CD4-positive, alpha-beta memory T cell (primary cell): ENCODE measurements around the gene NKX2-8. TPM values are rescaled to one million over a fixed set of nuclear protein-coding genes. Genes with fewer than 3 reads are reported as not detected.
A peak's percentile ranks its signal among the peaks of the same experiment; 100 is the strongest.

ENCODE experiments used
- CTCF ChIA-PET: fragments of 350-600 bp; sonication (Branson Sonifier 250); formaldehyde crosslinking; loops from one replicate; lab custom pipeline; 2021; ENCODE audit warnings: inconsistent platforms; ENCODE audit not compliant: partially characterized antibody; lab: Charles Lee
- POLR2A ChIA-PET: fragments of 350-600 bp; sonication (Branson Sonifier 250); formaldehyde crosslinking; loops from one replicate; lab custom pipeline; 2021; ENCODE audit not compliant: partially characterized antibody; lab: Charles Lee
- DNase-seq, 5 donors: peaks; one replicate each; pipeline versions ENCODE4 v3.0.0 to v3.0.0-alpha.2; 2020 to 2022; ENCODE audit warnings: mixed read lengths in 1 of 5
- H3K27ac ChIP-seq: one replicate; pipeline ENCODE4 v1.7.0; 2013; ENCODE audit warnings: low read depth, low read length
- H3K27me3 ChIP-seq: 2 replicates; pipeline ENCODE4 v1.7.0; 2013; ENCODE audit warnings: mild to moderate bottlenecking, low read length, moderate library complexity; ENCODE audit not compliant: insufficient read depth
- H3K36me3 ChIP-seq: 2 replicates; pipeline ENCODE4 v1.7.0; 2013; ENCODE audit warnings: mild to moderate bottlenecking, low read length, moderate library complexity; ENCODE audit not compliant: insufficient read depth
- H3K4me1 ChIP-seq: 2 replicates; pipeline ENCODE4 v1.7.0; 2013; ENCODE audit warnings: mild to moderate bottlenecking, low read length, moderate library complexity; ENCODE audit not compliant: insufficient read depth
- H3K4me3 ChIP-seq, 2 donors: one replicate each; pipeline ENCODE4 v1.7.0; 2013; ENCODE audit warnings: low read length in 2 of 2, mild to moderate bottlenecking in 1 of 2
- H3K9me3 ChIP-seq, 2 donors: one replicate each; pipeline ENCODE4 v1.7.0; 2013; ENCODE audit warnings: low read length in 2 of 2, control low read depth in 1 of 2; ENCODE audit not compliant: control insufficient read depth in 1 of 2
- H3K27ac Mint-ChIP-seq, 7 donors: one replicate each; pipeline ENCODE4 v1.8.0; 2020 to 2021; ENCODE audit warnings: mixed read lengths in 7 of 7, mild to moderate bottlenecking in 6 of 7, inconsistent platforms in 3 of 7, moderate library complexity in 3 of 7
- H3K27me3 Mint-ChIP-seq, 2 donors: one replicate each; pipeline ENCODE4 v1.8.0; 2020 to 2021; ENCODE audit warnings: mixed read lengths in 2 of 2
- H3K36me3 Mint-ChIP-seq, 2 donors: one replicate each; pipeline ENCODE4 v1.8.0; 2020 to 2021; ENCODE audit warnings: mixed read lengths in 2 of 2, inconsistent platforms in 1 of 2, mild to moderate bottlenecking in 1 of 2
- H3K4me1 Mint-ChIP-seq, 4 donors: one replicate each; pipeline ENCODE4 v1.8.0; 2020 to 2021; ENCODE audit warnings: mixed read lengths in 4 of 4, mild to moderate bottlenecking in 1 of 4
- H3K4me3 Mint-ChIP-seq, 8 donors: one replicate each; pipeline ENCODE4 v1.8.0; 2020 to 2021; ENCODE audit warnings: mixed read lengths in 8 of 8, mild to moderate bottlenecking in 7 of 8, moderate library complexity in 6 of 8, inconsistent platforms in 3 of 8
- H3K9me3 Mint-ChIP-seq, 8 donors: one replicate each; pipeline ENCODE4 v1.8.0; 2020 to 2021; ENCODE audit warnings: mixed read lengths in 8 of 8, mild to moderate bottlenecking in 5 of 8, inconsistent platforms in 3 of 8, moderate library complexity in 1 of 8
- intact Hi-C: fragments of 100-400 bp; cut with micrococcal nuclease; formaldehyde crosslinking; loops from one replicate; pipeline ENCODE4 v1.15.1; 2023
- polyA plus RNA-seq, 2 donors: library from polyadenylated mRNA; unstranded; fragments of 300-500 nt; fragmentation: Illumina TruSeq; gene quantifications; one replicate each; pipeline ENCODE4 v1.2.3, GENCODE V29; 2021
- total RNA-seq, 2 experiments: library from RNA; stranded (reverse); gene quantifications; one replicate each; pipeline ENCODE4 v1.2.3, GENCODE V29; 2021

NKX2-8 gene
- total and polyA plus RNA-seq, 4 experiments from 2014 or later, result not detected

DNA sequence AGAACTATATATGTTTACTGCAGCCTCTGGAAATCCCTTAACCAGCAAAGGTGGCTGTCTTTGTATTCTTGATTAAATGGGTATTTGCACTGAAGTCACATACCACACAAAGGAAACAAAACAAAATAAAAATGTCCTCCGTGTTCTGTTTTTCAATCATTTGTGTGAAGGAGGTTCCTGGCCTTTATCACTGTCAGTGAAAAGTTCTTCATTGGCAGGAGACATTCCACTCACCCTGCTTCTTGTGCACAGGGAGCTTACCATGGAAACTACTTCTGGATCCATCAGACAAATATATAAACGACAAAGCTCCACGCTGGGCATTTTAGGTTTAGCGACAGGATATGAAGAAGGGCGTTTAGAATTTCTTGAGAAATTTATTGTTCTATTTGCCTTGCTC is 5.7 kb upstream of the NKX2-8 start:
- Histone ChIP-seq H3K9me3 (no peaks in the 10 kb centered on the region), H3K36me3 (no peaks in the 10 kb centered on the region), H3K27ac (no peak overlapping the region), H3K4me3 (no peak overlapping the region), H3K27me3 (peaks cover 12% of the 10 kb centered on the region), H3K4me1 (no peaks in the 10 kb centered on the region)
- no peaks in the 10 kb centered on the region for H3K36me3 Mint-ChIP-seq
- no peak for DNase-seq
- no peak overlapping the region for H3K27ac Mint-ChIP-seq
- peaks cover 0 to 2% (median 0%) of the 10 kb centered on the region in 8 donors for H3K9me3 Mint-ChIP-seq
- POLR2A ChIA-PET, result no interaction called here
- intact Hi-C loops, result no loop called here
- H3K4me1 Mint-ChIP-seq, result peaks cover 0 to 4% (median 0%) of the 10 kb centered on the region in 4 donors
- H3K27me3 Mint-ChIP-seq, result peaks cover 48 to 51% of the 10 kb centered on the region in 2 donors
- H3K4me3 Mint-ChIP-seq, result no peak overlapping the region
- CTCF ChIA-PET, result interaction anchor here (1.1 to 1.4 kb wide), 2 partner anchors 17 to 18 kb away, joined by 3 read pairs; no protein-coding TSS in a partner anchor

DNA sequence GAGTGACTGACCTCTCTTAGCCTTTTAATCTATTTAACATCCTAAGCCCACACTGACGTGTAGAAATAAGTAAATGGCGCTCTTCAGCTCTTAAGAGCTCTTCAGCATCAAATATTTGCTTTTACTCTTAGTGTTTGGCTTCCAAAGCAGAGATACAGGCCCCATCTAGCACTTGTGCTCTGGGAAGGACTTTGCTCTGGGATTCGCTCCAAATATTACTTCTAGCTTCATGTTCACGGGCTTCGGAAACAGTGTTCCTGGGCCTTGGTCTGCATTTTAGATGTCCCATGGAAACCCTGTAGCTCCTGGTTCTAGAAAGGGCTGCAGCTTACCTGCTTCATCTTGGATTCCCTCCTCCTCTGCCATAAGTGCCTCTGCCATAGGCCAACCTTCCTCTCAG is 2.7 kb upstream of the NKX2-8 start:
- Histone ChIP-seq H3K4me1 (no peaks in the 10 kb centered on the region), H3K9me3 (no peaks in the 10 kb centered on the region), H3K36me3 (no peaks in the 10 kb centered on the region), H3K27me3 (peaks cover 12% of the 10 kb centered on the region), H3K4me3 (no peak overlapping the region), H3K27ac (no peak overlapping the region)
- no peak overlapping the region for H3K4me3 Mint-ChIP-seq
- H3K36me3 Mint-ChIP-seq, result no peaks in the 10 kb centered on the region
- intact Hi-C loops, result no loop called here
- peaks cover 0 to 2% (median 0%) of the 10 kb centered on the region in 8 donors for H3K9me3 Mint-ChIP-seq
- peaks cover 0 to 4% (median 0%) of the 10 kb centered on the region in 4 donors for H3K4me1 Mint-ChIP-seq
- H3K27me3 Mint-ChIP-seq, result peaks cover 40 to 46% of the 10 kb centered on the region in 2 donors
- no peak for DNase-seq
- CTCF ChIA-PET, result interaction anchor here (0.6 kb wide), 1 partner anchor 26 kb away, joined by 4 read pairs; no protein-coding TSS in a partner anchor
- H3K27ac Mint-ChIP-seq, result no peak overlapping the region
- POLR2A ChIA-PET, result no interaction called here

DNA sequence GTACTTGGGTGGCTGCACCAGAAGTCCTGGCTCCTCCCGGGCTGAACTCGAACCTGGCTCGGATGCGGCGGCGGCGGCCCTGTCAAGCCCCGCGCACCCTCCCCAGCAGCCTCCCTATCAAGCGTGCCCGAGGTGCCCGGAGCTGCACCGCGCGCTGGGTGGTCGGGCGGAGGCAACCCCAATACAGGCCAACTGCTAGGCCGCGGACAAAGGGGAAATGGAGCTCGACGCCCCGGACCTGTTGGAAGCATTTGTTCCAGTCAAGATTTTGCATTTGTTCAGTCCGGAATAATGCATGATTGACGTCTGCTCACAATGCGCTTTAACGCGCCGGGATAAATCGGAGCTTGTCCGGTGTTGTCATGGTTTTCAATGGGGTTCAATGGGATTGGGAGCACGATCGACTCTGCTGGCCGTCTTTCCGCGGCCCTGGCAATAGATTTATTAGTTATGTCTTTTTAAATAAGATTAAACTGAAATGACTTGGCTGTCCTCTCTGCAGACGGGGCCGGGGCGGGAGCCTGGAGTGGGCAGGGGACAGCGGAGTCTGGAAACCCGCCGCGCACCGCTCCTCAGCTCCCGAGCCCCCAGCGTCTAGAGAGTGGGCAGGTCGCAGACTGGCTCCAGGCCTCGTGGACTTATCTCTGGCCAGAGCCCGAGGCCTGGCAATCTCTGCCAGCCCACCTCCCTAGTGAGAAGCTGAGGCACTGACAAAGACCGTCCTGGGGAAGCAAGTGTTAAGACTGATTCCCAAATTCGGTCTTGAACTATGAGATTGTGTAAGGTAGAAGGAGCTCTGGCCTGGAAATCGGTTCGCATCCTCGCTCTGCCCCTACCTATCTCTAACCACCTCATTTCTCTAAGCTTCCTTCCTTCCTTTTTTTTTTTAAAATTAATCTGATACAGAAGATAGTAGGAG is 1.7 kb upstream of the NKX2-8 start:
- intact Hi-C loops, result no loop called here
- Histone ChIP-seq H3K4me3 (no peak overlapping the region), H3K27me3 (peaks cover 12% of the 10 kb centered on the region), H3K4me1 (no peaks in the 10 kb centered on the region), H3K9me3 (no peaks in the 10 kb centered on the region), H3K36me3 (no peaks in the 10 kb centered on the region), H3K27ac (no peak overlapping the region)
- Mint-ChIP-seq H3K4me3 (no peak overlapping the region), H3K36me3 (no peaks in the 10 kb centered on the region), H3K27ac (no peak overlapping the region), H3K9me3 (peaks cover 0 to 2% (median 0%) of the 10 kb centered on the region in 8 donors), H3K4me1 (peaks cover 0 to 4% (median 0%) of the 10 kb centered on the region in 4 donors), H3K27me3 (peaks cover 42 to 46% of the 10 kb centered on the region in 2 donors)
- ChIA-PET POLR2A (no interaction called here), CTCF (interaction anchor here (0.7 kb wide), 1 partner anchor 41 kb away, joined by 3 read pairs; no protein-coding TSS in a partner anchor)
- DNase-seq, result no peak

DNA sequence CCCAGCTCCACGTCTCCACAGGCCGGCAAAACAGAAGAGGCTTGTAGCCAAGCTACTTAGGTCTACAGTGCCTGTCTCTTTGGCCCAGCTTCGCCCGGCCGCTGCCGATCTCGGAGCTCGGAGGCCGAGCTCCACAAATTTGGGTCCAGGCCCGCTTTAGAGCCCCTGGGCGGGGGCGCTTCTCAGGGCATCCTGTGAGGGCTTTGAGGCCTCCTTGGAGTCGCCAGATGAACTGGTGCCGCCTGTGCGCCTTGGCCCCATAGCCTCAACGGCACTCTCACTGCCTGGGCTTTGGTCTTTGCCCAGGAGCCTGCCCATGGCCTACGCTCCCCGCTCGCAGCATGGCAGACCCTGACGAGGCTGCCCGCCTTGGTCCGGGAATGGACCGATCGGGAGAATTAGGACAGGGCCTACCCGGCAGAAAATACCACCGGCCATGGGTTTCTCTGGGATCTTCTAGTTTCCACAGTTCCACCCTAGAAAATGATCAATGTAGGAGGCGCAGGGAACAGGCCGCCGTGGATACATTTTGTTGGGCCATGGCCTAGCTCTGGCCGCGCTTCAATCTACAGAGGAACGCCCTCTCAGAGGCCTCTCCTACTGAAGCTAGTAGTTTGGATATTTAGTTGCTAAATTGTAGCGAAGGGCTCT is 953 bp upstream of the NKX2-8 start:
- Mint-ChIP-seq H3K27ac (no peak overlapping the region), H3K36me3 (no peaks in the 10 kb centered on the region), H3K4me3 (peak overlapping the region in 1 of 8 donors; percentile 8), H3K4me1 (peaks cover 0 to 1% (median 0%) of the 10 kb centered on the region in 4 donors), H3K9me3 (peaks cover 0 to 2% (median 0%) of the 10 kb centered on the region in 8 donors), H3K27me3 (peaks cover 39 to 47% of the 10 kb centered on the region in 2 donors)
- no peaks in the 10 kb centered on the region for H3K9me3 ChIP-seq
- H3K27ac ChIP-seq, result no peak overlapping the region
- ChIA-PET POLR2A (no interaction called here), CTCF (no interaction called here)
- peaks cover 12% of the 10 kb centered on the region for H3K27me3 ChIP-seq
- no peak for DNase-seq
- H3K36me3 ChIP-seq, result no peaks in the 10 kb centered on the region
- intact Hi-C loops, result no loop called here
- H3K4me1 ChIP-seq, result no peaks in the 10 kb centered on the region
- H3K4me3 ChIP-seq, result no peak overlapping the region

DNA sequence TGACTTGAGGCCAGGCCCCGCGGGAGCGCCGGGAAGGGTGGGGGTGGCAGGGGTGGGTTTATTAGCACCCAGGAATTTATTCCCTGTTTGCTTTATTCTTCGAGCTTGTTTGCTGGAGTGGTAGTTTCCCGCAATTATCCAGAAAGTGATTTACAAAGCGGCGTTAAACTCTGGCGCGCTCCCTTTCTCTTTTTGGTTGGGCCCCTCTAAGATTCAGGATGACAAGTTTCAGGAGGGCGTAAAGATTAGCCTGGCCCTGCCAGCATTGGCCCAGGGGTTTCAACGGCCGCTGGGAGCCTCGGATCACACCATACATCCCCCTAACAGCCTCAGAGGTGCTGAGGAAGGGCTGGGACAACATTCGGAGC is 444 bp upstream of the NKX2-8 start:
- H3K36me3 ChIP-seq, result no peaks in the 10 kb centered on the region
- intact Hi-C loops, result no loop called here
- no peaks in the 10 kb centered on the region for H3K9me3 ChIP-seq
- H3K27me3 ChIP-seq, result peaks cover 12% of the 10 kb centered on the region
- POLR2A ChIA-PET, result no interaction called here
- CTCF ChIA-PET, result no interaction called here
- H3K27ac Mint-ChIP-seq, result no peak overlapping the region
- no peaks in the 10 kb centered on the region for H3K36me3 Mint-ChIP-seq
- H3K4me1 Mint-ChIP-seq, result peaks cover 0 to 1% (median 0%) of the 10 kb centered on the region in 4 donors
- H3K4me3 ChIP-seq, result no peak overlapping the region
- no peaks in the 10 kb centered on the region for H3K4me1 ChIP-seq
- peaks cover 40 to 44% of the 10 kb centered on the region in 2 donors for H3K27me3 Mint-ChIP-seq
- peak overlapping the region in 1 of 8 donors; percentile 8 for H3K4me3 Mint-ChIP-seq
- H3K9me3 Mint-ChIP-seq, result peaks cover 0 to 2% (median 0%) of the 10 kb centered on the region in 8 donors
- DNase-seq, result no peak
- no peak overlapping the region for H3K27ac ChIP-seq

DNA sequence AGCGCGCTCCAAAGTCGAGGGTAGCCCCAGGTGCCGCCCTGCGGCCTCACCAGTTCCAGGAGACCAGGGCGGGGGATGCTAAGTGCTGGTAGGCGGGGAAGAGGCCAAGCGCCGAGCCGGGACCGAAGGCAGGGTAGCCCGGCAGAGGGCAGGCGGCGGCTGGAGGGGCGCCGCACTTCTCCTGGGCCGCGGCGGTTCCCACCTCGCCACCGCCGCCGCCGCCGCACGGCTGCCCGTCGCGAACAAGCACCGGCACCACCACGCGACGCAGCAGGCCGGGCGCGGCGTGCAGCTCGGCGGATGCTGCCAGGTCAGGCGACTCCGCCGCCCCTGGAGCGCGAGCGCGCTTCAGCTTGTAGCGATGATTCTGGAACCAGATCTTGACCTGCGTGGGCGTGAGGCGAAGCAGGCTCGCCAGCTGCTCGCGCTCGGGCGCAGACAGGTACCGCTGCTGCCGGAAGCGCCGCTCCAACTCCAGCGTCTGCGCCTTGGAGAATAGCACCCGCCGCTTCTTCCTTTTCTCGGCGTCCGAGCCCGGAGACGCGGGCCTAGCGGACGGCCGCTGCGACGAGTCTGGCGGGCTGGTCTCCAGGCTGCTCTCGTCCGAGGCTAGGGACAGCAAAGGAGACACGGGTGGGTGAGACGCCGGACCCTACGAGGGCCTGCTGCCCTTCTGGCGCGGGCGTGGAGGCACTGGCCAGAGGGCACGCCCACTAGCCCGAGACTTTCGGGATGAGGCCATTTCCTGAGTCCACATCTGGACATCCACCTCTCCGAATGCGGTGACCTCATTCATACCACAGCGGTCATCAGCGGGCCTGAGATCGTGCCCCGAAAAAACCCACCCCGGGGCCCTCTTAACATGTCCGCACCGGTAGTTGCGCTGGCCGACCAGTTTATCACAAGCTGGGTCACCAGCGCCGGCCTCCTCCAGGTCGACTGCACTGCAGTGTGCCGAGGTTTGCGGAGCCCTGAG is 1.3 kb downstream of the NKX2-8 start:
- Mint-ChIP-seq H3K27me3 (peaks cover 36 to 39% of the 10 kb centered on the region in 2 donors), H3K4me1 (peaks cover 0 to 1% (median 0%) of the 10 kb centered on the region in 4 donors), H3K9me3 (peaks cover 0 to 2% (median 0%) of the 10 kb centered on the region in 8 donors), H3K36me3 (no peaks in the 10 kb centered on the region), H3K27ac (no peak overlapping the region), H3K4me3 (peak overlapping the region in 1 of 8 donors; percentile 20)
- no peak overlapping the region for H3K4me3 ChIP-seq
- DNase-seq, result no peak
- intact Hi-C loops, result no loop called here
- H3K27ac ChIP-seq, result no peak overlapping the region
- ChIA-PET CTCF (no interaction called here), POLR2A (no interaction called here)
- H3K27me3 ChIP-seq, result peaks cover 5% of the 10 kb centered on the region
- H3K4me1 ChIP-seq, result no peaks in the 10 kb centered on the region
- no peaks in the 10 kb centered on the region for H3K9me3 ChIP-seq
- H3K36me3 ChIP-seq, result no peaks in the 10 kb centered on the region
